Effector CD8-positive, alpha-beta T cell (primary cell): ENCODE data around the gene MRGPRX1.
"Not testable (repeated sequence)": the region's sequence is repeated elsewhere in the genome, so short reads cannot be mapped to it uniquely, and the experiment has no call there.

Experiments used
- DNase-seq: peaks from one replicate; lab custom pipeline; 2025; lab: John Stamatoyannopoulos, UW
- total RNA-seq, 4 experiments: gene quantifications; one replicate each; lab custom pipeline; 2026; lab: John Stamatoyannopoulos, UW

MRGPRX1 gene
- total RNA-seq, result 0 reads per million in 4 experiments

DNA sequence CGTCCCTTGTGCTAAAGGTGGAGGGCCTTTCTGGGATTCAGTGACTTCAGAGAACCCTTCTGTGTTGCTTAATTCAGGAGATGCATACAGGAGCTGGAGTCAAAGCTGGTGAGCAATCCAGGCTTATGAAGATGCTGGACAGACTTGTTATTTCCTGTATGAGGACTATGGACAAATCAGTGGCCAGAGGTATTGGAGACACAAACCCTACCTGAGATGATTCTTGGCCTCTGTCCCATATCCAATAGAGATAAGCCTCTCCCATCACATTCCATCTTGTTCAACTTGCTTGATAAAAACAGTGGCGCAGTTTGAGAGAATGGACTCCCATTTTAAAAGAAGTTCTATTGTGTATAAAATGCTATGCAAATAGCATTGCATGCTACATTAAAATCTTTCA, at the start of gene MRGPRX1:
MRGPRX1 (minus strand) TSS at position 101 of the 400 bp plus-strand sequence. CDS start 4,630 bp downstream, outside the sequence.
- no peak for DNase-seq

DNA sequence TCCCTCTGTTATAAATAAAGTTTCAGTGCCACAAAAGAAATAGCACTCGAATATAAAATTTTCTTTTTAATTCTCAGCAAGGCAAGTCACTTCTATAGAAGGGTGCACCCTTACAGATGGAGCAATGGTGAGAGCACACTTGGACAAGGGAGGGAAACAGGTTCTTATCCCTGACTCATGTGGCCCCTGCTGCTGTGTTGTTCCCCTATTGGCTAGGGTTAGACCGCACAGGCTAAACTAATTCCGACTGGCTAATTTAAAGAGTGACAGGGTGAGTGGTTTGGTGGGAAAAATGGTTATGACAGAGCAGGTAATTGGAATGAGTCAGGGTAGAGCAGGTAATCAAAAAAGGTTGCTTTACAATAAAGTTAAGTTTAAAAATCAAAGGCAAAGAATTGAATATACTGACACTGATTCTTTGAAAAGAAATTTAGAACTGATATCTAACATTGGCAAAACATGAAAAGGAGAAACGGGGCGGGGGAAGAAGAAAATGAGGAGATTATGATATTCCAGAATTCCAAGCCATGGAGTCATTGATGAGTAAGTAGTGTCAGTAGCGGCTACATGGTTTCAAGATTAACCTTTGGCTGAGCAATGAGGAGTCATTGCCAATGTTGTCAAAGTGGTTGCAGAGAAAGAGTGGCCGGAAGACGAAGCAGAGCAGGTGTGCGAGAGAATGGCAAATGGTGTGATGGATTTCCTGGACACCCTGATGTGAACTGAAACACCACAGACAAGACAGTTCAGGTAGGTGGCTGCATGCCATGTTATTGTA, 48.4 kb upstream of the MRGPRX1 start:
- DNase-seq, result no peak

DNA sequence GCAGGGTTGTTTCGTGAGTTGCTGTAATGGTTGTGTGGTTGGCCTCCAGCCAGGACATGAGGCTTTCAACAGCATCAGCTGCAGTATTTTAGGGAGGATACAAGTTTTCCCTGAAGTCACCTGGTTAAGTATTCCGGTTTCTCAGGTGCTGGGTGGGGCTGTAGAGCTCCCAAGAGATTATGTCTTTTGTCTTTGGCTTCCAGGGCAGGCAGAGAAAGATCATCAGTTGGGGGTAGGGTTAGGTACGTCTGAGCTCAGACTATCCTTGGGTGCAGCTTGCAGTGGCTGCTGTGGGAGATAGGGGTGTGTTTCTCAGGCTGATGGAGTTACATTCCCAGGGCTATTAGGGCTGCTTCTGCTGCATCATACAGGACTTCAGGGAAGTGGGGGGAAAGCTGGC, 47.5 kb upstream of the MRGPRX1 start:
- DNase-seq, result no peak

DNA sequence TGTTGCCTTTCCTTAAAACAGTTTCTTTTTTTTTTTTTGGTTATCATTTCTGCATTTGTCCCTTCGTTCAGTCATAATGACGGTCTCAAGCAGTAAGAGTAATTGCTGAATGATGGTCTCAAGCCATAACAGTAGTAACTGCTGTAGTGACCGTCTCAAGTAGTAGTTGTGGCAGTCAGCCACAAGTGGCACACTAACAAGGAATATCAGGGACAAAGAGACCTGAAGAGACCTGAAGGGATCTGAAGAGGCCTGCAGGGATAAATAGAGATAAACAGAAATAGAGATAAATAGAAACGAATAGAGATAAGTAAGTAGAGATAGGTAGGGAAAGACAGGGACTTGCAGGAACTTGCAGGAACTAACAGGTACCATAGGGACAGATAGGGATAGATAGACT, 42.7 kb upstream of the MRGPRX1 start:
- no peak for DNase-seq

DNA sequence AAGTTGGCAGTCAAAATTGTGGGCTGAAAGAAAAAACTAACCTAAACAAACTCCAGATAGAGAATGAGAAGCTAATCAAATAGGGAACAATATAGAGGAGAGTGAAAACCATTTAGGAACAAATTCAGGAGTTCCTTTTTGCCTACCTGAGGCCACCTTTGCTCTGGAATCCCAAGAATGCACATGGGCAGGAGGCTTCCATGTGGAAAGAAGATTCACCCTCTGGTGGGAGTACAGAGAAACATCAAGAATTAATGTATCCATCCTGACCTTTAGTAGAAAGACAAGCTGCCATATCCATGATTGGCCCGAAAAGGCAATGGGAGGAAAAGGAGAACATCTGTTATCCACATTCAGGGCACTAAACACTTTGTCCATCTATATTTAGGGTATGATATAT, 35.0 kb upstream of the MRGPRX1 start:
- DNase-seq, result no peak

DNA sequence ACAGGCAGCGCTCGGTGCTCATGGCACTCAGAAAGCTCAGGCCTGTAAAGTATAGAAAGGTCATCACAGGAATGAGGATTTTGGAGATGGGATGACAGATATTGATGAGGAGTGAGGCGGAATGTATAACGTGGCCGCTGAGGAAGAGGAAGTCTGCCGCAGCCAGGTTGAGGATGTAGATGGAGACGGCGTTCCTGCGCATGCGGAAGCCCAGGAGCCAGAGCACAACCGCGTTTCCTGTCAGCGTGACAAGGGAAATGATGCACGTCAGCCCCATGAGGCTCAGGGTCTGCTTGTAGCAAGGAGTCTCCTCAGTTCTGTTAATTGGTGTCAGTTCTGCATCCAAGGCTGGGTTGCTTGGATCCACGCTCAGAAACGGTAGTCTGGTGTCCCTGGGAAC, 33.1 kb upstream of the MRGPRX1 start:
- no peak for DNase-seq

DNA sequence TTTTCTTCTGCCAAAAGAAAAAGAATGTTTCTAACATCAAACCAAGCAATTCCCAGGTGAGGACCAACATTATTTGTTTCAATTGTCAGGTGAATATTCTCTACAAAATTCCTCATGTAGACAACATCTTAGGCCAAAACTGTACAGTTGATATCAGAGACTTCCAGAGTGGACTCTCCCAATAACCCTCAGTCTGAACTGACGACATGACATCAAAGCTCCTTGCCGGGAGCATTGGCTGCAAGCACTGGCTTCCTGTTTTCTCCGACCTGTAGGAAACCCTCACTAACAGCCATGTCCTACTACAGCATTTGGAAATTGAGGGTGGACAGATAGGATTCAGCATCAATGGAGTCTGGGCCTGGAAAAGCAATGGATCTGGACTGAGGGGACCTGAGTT, 30.5 kb upstream of the MRGPRX1 start:
- no peak for DNase-seq

DNA sequence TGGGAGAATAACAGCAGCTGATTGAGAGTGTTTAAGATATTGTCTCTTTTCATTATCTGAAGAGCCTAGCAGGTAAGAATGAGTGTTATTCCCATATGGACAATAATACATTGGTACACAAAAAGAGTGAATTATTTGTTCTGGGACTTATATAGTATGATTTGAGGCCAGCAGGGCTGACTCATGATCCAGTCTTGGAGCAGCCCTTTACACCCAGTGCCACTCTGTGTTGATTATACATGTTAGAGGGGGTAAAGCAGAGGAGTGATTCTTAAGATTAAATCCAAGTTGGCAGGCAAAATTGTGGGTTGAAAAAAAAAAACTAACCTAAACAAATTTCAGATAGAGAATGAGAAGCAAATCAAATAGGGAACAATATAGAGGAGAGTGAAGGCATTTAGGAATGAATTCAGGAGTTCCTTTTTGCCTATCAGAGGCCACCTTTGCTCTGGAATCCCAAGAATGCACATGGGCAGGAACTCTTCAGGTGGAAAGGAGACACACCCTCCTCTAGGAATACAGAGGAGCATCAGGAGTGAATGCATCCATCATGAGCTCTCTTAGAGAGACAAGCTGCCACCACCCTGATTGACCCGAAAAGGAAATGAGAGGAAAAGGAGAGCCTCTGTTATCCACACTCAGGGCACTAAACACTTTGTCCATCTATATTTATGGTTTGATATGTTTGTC, 19.2 kb upstream of the MRGPRX1 start:
- DNase-seq, result no peak

DNA sequence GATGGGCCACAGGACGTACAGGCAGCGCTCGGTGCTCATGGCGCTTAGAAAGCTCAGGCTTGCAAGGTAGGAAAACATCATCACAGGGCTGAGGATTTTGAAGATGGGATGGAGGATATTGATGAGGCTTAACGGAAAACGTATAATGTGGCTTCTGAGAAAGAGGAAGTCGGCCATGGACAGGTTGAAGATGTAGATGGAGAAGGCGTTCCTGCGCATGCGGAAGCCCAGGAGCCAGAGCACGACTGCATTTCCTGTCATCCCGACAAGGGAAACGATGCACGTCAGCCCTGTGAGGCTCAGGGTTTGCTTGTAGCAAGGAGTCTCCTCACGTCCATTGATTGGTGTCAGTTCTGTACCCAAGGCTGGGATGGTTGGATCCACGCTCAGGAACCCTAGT, 17.4 kb upstream of the MRGPRX1 start:
- DNase-seq, result no peak

DNA sequence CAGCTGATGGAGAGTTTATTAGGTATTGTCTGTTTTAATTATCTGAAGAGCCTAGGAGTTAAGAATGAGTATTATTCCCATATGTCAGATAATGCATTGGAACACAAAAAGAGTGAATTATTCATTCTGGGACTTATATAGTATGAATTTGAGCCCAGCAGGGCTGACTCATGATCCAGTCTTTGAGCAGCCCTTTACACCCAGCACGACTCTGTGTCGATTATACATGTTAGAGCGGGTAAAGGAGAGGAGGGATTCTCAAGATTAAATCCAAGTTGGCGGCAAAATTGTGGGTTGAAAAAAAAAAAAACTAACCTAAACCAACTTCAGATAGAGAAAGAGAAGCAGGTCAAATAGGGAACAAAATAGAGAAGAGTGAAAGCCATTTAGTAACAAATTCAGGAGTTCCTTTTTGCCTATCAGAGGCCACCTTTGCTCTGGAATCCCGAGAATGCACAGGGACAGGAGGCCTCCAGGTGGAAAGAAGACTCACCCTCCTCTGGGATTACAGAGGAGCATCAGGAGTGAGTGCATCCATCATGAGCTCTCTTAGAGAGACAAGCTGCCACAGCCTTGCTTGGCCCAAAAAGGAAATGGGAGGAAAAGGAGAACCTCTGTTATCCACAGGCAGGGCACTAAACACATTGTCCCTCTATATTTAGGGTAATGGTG, 3.1 kb downstream of the MRGPRX1 start:
- DNase-seq, result no peak

DNA sequence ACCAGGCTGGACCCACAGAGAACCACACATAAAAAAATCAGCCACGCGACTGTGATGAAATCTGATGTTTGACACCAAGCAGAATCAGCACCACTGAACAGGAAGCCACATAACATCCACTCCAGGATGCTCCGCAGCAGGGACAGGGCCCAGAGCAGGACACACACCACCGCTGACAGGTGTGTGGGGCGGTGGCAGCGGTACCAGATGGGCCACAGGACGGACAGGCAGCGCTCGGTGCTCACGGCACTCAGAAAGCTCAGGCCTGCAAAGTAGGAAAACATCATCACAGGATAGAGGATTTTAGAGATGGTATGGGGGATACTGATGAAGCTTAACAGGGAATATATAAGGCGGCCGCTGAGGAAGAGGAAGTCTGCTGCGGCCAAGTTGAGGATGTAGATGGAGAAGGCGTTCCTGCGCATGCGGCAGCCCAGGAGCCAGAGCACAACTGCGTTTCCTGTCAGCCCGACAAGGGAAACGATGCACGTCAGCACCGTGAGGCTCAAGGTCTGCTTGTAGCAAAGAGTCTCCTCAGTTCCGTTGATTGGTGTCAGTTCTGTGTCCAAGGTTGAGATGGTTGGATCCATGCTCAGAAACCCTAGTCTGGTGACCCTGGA, 4.9 kb downstream of the MRGPRX1 start:
- DNase-seq, result no peak

DNA sequence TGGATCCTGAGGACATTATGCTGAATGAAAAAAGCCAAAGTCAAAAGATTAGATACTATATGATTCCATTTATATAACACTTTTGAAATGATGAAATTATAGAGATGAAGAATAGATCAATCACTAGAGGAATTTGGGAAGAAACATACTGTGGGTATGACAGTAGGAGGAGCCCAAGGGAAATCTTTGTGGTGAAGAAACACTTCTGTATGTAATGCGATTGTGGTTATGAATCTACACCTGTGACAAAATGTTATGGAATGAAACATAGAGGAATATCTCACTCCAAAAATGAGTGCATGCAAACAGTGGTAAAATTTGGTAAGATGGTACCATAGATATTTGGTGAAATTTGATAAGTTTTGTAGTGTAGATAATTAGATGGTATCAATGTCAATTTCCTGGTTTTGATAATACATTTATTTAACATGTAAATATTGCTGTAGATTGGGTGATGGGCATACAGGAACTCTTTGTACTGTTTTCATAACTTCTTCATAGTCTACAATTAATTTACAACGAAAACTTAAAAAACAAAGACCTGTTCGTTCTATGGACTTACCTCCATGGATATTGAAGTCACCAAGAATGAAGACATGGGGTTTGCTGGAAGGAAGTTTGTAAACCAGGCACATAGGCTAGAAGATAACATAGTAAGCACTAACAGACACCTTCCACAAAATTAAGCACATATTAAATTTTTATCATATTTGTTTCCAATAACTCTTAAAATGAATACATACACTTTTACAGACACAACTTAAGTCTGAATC, 11.5 kb downstream of the MRGPRX1 start:
- no peak for DNase-seq

DNA sequence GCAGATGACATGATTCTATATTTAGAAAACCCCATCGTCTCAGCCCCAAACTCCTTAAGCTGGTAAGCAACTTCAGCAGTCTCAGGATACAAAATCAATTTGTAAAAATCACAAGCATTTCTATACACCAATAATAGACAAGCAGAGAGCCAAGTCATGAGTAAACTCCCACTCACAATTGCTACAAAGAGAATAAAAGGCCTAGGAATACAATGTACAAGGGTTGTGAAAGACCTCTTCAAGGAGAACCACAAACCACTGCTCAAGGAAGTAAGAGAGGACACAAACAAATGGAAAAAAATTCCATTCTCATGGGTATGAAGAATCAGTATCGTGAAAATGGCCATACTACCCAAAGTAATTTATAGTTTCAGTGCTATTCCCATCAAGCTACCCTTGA, 13.8 kb downstream of the MRGPRX1 start:
- DNase-seq, result not testable (repeated sequence)

DNA sequence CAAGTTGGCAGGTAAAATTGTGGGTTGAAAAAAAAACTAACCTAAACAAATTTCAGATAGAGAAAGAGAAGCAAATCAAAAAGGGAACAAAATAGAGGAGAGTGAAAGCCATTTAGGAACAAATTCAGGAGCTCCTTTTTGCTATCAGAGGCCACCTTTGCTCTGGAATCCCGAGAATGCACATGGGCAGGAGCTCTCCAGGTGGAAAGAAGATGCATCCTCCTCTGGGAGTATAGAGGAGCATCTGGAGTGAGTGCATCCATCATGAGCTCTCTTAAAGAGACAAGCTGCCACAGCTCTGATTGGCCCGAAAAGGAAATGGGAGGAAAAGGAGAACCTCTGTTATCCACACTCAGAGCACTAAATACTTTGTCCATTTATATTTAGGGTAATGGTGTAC, 26.3 kb downstream of the MRGPRX1 start:
- DNase-seq, result no peak

DNA sequence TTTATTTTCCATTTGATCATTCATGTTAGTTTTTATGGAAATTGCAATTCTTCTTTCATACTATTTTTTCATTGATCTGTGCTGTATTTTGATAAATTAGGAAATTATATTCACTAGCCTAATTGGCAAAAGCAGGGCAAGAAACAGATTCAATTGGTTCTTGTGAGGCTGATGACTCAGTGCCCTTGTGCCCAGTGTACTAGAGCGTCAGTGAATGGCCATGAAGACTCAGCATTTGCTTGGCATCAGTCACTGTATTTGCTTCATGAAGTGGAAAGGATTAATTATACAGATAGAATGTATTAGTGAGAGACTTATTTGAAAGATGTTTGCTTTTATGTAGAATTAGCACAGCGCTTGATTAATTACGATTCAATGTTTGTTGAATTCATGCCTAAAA, 31.8 kb downstream of the MRGPRX1 start:
- no peak for DNase-seq

DNA sequence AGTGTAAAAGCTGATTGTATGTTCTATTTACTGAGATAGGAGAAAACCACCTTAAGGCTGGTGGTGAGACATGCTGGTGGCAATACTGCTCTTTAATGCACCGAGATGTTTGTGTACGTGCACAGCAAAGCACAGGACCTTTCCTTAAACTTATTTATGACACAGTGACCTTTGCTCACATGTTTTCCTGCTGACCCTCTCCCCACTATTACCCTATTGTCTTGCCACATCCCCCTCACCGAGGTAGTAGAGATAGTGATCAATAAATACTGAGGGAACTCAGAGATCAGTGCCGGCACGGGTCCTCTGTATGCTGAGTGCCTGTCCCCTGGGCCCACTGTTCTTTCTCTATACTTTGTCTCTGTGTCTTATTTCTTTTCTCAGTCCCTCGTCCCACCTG, 38.6 kb downstream of the MRGPRX1 start:
- DNase-seq, result not testable (repeated sequence)

DNA sequence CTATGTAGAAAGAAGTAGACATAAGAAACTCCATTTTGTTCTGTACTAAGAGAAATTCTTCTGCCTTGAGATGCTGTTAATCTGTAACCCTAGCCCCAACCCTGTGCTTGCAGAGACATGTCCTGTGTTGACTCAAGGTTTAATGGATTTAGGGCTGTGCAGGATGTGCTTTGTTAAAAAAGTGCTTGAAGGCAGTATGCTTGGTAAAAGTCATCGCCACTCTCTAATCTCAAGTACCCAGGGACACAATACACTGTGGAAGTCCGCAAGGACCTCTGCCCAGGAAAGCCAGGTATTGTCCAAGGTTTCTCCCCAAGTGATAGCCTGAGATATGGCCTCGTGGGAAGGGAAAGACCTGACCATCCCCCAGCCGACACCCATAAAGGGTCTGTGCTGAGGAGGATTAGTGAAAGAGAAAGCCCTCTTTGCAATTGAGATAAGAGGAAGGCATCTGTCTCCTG, 39.0 kb downstream of the MRGPRX1 start:
- not testable (repeated sequence) for DNase-seq

DNA sequence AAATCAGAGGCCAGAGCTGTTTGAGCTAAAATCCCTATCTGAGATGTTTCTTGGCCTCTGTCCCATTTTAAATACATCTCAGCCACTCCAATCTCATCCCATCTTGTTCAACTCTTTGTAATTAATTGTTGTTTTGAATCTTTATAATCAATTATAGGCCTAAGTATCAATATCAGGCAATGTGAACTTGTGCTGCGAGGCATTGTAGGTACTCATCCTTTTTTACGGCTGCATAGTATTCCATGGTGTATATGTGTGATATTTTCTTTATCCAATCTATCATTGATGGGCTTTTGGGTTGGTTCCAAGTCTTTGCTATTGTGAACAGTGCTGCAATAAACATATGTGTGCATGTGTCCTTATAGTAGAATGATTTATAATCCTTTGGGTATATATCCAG, 47.5 kb downstream of the MRGPRX1 start:
- not testable (repeated sequence) for DNase-seq

DNA sequence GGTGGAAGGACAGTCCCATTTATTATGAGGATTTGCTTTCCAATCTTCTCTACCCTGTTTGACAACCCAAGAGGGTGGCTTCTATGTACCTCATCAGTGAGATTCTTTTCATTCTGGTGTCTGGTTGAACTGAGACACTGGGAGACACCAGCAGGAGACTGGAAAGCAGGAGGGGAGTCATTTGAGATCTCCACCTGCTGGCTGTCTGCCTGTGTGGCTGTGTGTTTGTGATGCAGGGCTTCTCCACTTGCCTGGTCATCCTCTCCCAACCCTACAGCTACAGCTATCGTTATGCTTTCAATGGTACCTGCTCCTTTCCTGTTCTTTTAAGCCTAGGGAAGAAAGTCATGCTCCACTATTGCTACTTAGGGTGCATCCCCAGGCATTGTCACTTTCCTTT, 48.6 kb downstream of the MRGPRX1 start:
- DNase-seq, result no peak
